ENCODE measurements around the gene CPNE6. TPM values are rescaled to one million over a fixed set of nuclear protein-coding genes. Genes with fewer than 3 reads are reported as not detected.

CPNE6 gene
- total and polyA plus RNA-seq, 2 of the 13 experiments (the other 11 are each of a cell fraction or from before 2014, with no cell fraction given), result not detected

GRCh38 chr14:24064856-24065255 lies 6.5 kb upstream of the CPNE6 start:
- intact Hi-C loops (cut with micrococcal nuclease; ENCODE audit: unreplicated experiment), result no loop called here

More at GRCh38 chr14:24064856-24065255, 6.5 kb upstream of the CPNE6 start:
- BruUV-seq (replicated peaks), result no TSS peak
- in situ Hi-C loops (cut with HindIII; ENCODE audit: extremely low pct_ligation_motif_present, low pct_unique_long_range_greater_than_20kb), result no loop called here
- ATAC-seq, result no peak
- no peak for DNase-seq (ENCODE audit: low spot score)
- POLR2A ChIA-PET, result interaction anchor here (1.2 to 9.6 kb wide), 2 partner anchors 28 to 50 kb away, joined by 3 to 226 read pairs; partner anchors contain the start of genes DCAF11, NRL and PCK2
- H2AFZ ChIP-seq (ENCODE audit: low read length), result no peak overlapping the region
- no peaks in the 10 kb centered on the region for H4K20me1 ChIP-seq (ENCODE audit: insufficient read depth, low read length)
- no peak overlapping the region for H3K9ac ChIP-seq (ENCODE audit: insufficient read depth, low read depth, low read length)
- peaks cover 13 to 28% of the 10 kb centered on the region in 2 experiments; a peak in 3 of 5 replicates for H3K27me3 ChIP-seq (ENCODE audit: control insufficient read depth in 1 of 2, insufficient read depth in 2 of 2, low read length in 2 of 2)
- H3K4me3 ChIP-seq (replicated peaks in 1 of 3; ENCODE audit: insufficient read depth in 1 of 3, low read depth in 2 of 3, low read length in 3 of 3), result no peak overlapping the region
- no peaks in the 10 kb centered on the region for H3K36me3 ChIP-seq (replicated peaks in 1 of 2; ENCODE audit: control insufficient read depth in 1 of 2, insufficient read depth in 2 of 2, low read length in 2 of 2)
- H3K4me2 ChIP-seq (ENCODE audit: low read depth, low read length), result no peak overlapping the region
- no peaks in the 10 kb centered on the region for H3K79me2 ChIP-seq (ENCODE audit: insufficient read depth, low read length)
- CTCF ChIA-PET (ENCODE audit: low intra/inter-chr PET ratio, low total read pairs), result no interaction called here
- H3K27ac ChIP-seq (ENCODE audit: extremely low read length, insufficient read depth, low read length), result no peak overlapping the region
- no peaks in the 10 kb centered on the region for H3K9me3 ChIP-seq (ENCODE audit: low read length)
- no peak for TF ChIP-seq SALL1 (CRISPR knock-in tag; IDR thresholded peaks at IDR 0.05)
- TF ChIP-seq RNF2 (conservative IDR thresholded peaks at IDR 0.05; ENCODE audit: low read depth), result no peak
- TF ChIP-seq ARID4A (CRISPR knock-in tag; IDR thresholded peaks at IDR 0.05; ENCODE audit: borderline replicate concordance), result peak; percentile 32; the same call in 1 of the 2 replicates
- TF ChIP-seq GPN1 (CRISPR knock-in tag; IDR thresholded peaks at IDR 0.05; ENCODE audit: borderline replicate concordance), result no peak
- TF ChIP-seq USF2 (IDR thresholded peaks at IDR 0.05; ENCODE audit: low read depth, low read length), result 0 out of 2 replicates have a peak, but pooled peaks have one; percentile 15
- no peak for TF ChIP-seq USF2 (CRISPR knock-in tag; IDR thresholded peaks at IDR 0.05; ENCODE audit: borderline replicate concordance)
- TF ChIP-seq ZNF883 (CRISPR knock-in tag; IDR thresholded peaks at IDR 0.05; ENCODE audit: not compliant biosample characterization), result peak; percentile 31
- no peak for FAIRE-seq
- WGBS (ENCODE audit: low lambda C conversion rate), result 64% methylated on average over 15 of the region's 15 CpGs
- peaks cover 55% of the 10 kb centered on the region for H3K4me1 ChIP-seq (ENCODE audit: insufficient read depth, low read length)

Measured in HepG2 (cell line).